HK-2 (cell line): ENCODE results near the gene TMEM214.

Experiments used
- DNase-seq: peaks from one replicate; pipeline ENCODE4 v3.0.0-alpha.2; 2018; ENCODE audit not compliant: unreplicated experiment

Gene TMEM214

GRCh38 chr2:27010139-27010538, 22.6 kb upstream of the TMEM214 start:
- DNase-seq = no peak

GRCh38 chr2:27013738-27014137, 19.0 kb upstream of the TMEM214 start:
- DNase-seq = no peak

- no peak for DNase-seq
These were observed 17.9 kb upstream of the TMEM214 start for GRCh38 chr2:27014771-27015433.

- DNase-seq = peak; percentile 54
These were observed 15.9 kb upstream of the TMEM214 start for GRCh38 chr2:27016801-27017325.

GRCh38 chr2:27018142-27018541, 14.6 kb upstream of the TMEM214 start:
- DNase-seq = no peak

- DNase-seq = no peak
These were observed 13.3 kb upstream of the TMEM214 start for GRCh38 chr2:27019459-27019858.

GRCh38 chr2:27019931-27020855, 12.6 kb upstream of the TMEM214 start:
- DNase-seq = no peak

GRCh38 chr2:27021253-27022049, 11.3 kb upstream of the TMEM214 start:
- peak; percentile 32 for DNase-seq

- DNase-seq = no peak
These were observed 9.0 kb upstream of the TMEM214 start for GRCh38 chr2:27023740-27024139.

- DNase-seq = no peak
These were observed 8.6 kb upstream of the TMEM214 start for GRCh38 chr2:27024188-27024587.

- no peak for DNase-seq
These were observed 8.0 kb upstream of the TMEM214 start for GRCh38 chr2:27024812-27025211.

- no peak for DNase-seq
These were observed 7.4 kb upstream of the TMEM214 start for GRCh38 chr2:27025281-27025800.

- no peak for DNase-seq
These were observed 6.6 kb upstream of the TMEM214 start for GRCh38 chr2:27025861-27026851.

GRCh38 chr2:27027211-27027651, 5.5 kb upstream of the TMEM214 start:
- no peak for DNase-seq

- no peak for DNase-seq
These were observed 3.7 kb upstream of the TMEM214 start for GRCh38 chr2:27029051-27029450.

- DNase-seq = no peak
These were observed 588 bp downstream of the TMEM214 start for GRCh38 chr2:27033253-27033852.

- DNase-seq = no peak
These were observed 5.2 kb downstream of the TMEM214 start for GRCh38 chr2:27038012-27038411.

- no peak for DNase-seq
These were observed 6.0 kb downstream of the TMEM214 start for GRCh38 chr2:27038631-27039339.

- DNase-seq = no peak
These were observed 6.7 kb downstream of the TMEM214 start for GRCh38 chr2:27039426-27039825.
